K562 (cell line): ENCODE results near the gene TMCO4. TPM values are rescaled to one million over a fixed set of nuclear protein-coding genes. Genes with fewer than 3 reads are reported as not detected.
A peak's percentile ranks its signal among the peaks of the same experiment; 100 is the strongest.

ENCODE experiments used
- ATAC-seq: fragments of 200-7000 bp; cut with Tn5 transposase; 3 replicates; pipeline ENCODE4 v1.9.1; 2020; ENCODE audit warnings: moderate library complexity
- BruUV-seq: library from RNA; stranded (reverse); fragments of 400-500 nt; replicated peaks from 2 replicates; lab custom pipeline; 2021; lab: Mats Ljungman, UMichigan
- CTCF ChIA-PET: fragments of 300-600 bp; formaldehyde crosslinking; extraction: SDS; loops from one replicate; lab custom pipeline; 2021; ENCODE audit warnings: low intra/inter-chr PET ratio; lab: Yijun Ruan, JAX
- POLR2A ChIA-PET: fragments of 300-600, 350-650 bp; sonication (Branson Sonifier 250); formaldehyde crosslinking; extraction: SDS; loops from one replicate; lab custom pipeline; 2021; ENCODE audit warnings: antibody characterized with exemption, inconsistent platforms; lab: Yijun Ruan, JAX
- DNase-seq, 4 experiments: peaks; one replicate each; pipeline versions ENCODE4 v3.0.0 to v3.0.0-alpha.2; 2011 to 2018; ENCODE audit warnings: low spot score in 3 of 4, mixed read lengths in 3 of 4; ENCODE audit errors: extremely low read depth in 1 of 4
- FAIRE-seq: peaks from 2 replicates; lab custom pipeline; 2011; peaks lifted over from hg19 to GRCh38; lab: Jason Lieb, UNC
- H2AFZ ChIP-seq: 2 replicates; pipeline ENCODE4 v1.6.0; 2011; ENCODE audit warnings: low read depth, low read length, control low read depth, inconsistent platforms
- H3K27ac ChIP-seq: fragments of 200-600 bp; 3 replicates; pipeline ENCODE4 v1.8.0; 2011; ENCODE audit warnings: low read depth, mild to moderate bottlenecking, control low read depth, inconsistent platforms, low read length, moderate library complexity, mixed read lengths; ENCODE audit errors: extremely low read depth
- H3K27me3 ChIP-seq, 2 experiments: fragments of 300-600 bp in 1 of 2; 2 replicates in 1 of 2; 3 replicates in 1 of 2; pipeline versions ENCODE4 v1.6.0 to v1.8.0; 2011; ENCODE audit warnings: inconsistent platforms in 2 of 2, low read length in 2 of 2, mild to moderate bottlenecking in 1 of 2, mixed read lengths in 1 of 2, moderate library complexity in 1 of 2; ENCODE audit not compliant: control insufficient read depth in 2 of 2, insufficient read depth in 2 of 2
- H3K36me3 ChIP-seq: fragments of 300-600 bp; 3 replicates; pipeline ENCODE4 v1.8.0; 2011; ENCODE audit warnings: mild to moderate bottlenecking, low read length, inconsistent platforms; ENCODE audit not compliant: control insufficient read depth, insufficient read depth
- H3K4me1 ChIP-seq, 2 experiments: fragments of 200-600 bp in 1 of 2; replicated peaks in 1 of 2; 2 replicates in 1 of 2; 3 replicates in 1 of 2; pipeline versions ENCODE4 v1.5.1 to v1.8.0; 2011; ENCODE audit warnings: inconsistent platforms in 2 of 2, low read length in 2 of 2, mild to moderate bottlenecking in 1 of 2, mixed read lengths in 1 of 2, moderate library complexity in 1 of 2; ENCODE audit not compliant: control insufficient read depth in 2 of 2, insufficient read depth in 2 of 2
- H3K4me2 ChIP-seq: 2 replicates; pipeline ENCODE4 v1.6.1; 2011; ENCODE audit warnings: low read length, control low read depth, inconsistent platforms, mixed read lengths; ENCODE audit not compliant: insufficient read depth
- H3K4me3 ChIP-seq: fragments of 200-600 bp; sonication (generic), shearing (Covaris generic); 2 replicates; pipeline ENCODE4 v1.5.1; 2016; ENCODE audit warnings: control low read depth, inconsistent platforms
- H3K79me2 ChIP-seq: fragments of 200-600 bp; 3 replicates; pipeline ENCODE4 v1.8.0; 2011; ENCODE audit warnings: low read length, inconsistent platforms; ENCODE audit not compliant: control insufficient read depth, insufficient read depth
- H3K9ac ChIP-seq, 2 experiments: 2 replicates each; pipeline versions ENCODE4 v1.6.0 to v1.6.1; 2011; ENCODE audit warnings: low read depth in 2 of 2, low read length in 2 of 2, control low read depth in 1 of 2, inconsistent platforms in 1 of 2, mild to moderate bottlenecking in 1 of 2, mixed read lengths in 1 of 2; ENCODE audit not compliant: insufficient read depth in 1 of 2
- H3K9me1 ChIP-seq: one replicate; pipeline ENCODE4 v1.6.0; 2011; ENCODE audit warnings: inconsistent platforms, mild to moderate bottlenecking, low read length, moderate library complexity; ENCODE audit not compliant: control insufficient read depth, insufficient read depth
- H3K9me3 ChIP-seq: replicated peaks from 2 replicates; pipeline ENCODE4 v1.5.1; 2011; ENCODE audit warnings: low read depth, low read length, inconsistent platforms; ENCODE audit not compliant: control insufficient read depth, insufficient read depth
- H4K20me1 ChIP-seq: replicated peaks from 2 replicates; pipeline ENCODE4 v1.6.1; 2011; ENCODE audit warnings: low read length, inconsistent platforms, mixed read lengths; ENCODE audit not compliant: control insufficient read depth, insufficient read depth
- ATF2 ChIP-seq: sonication (generic); formaldehyde crosslinking; IDR thresholded peaks from 2 replicates; pipeline ENCODE4 v1.8.1; 2022; ENCODE audit warnings: missing genetic modification reagents
- CSDE1 ChIP-seq, 2 experiments: fragments of 450-650 bp; IDR thresholded peaks; 2 replicates each; pipeline ENCODE4 v1.6.1; 2016; ENCODE audit warnings: mild to moderate bottlenecking in 1 of 2
- CTBP1 ChIP-seq: fragments of 450-650 bp; IDR thresholded peaks from 2 replicates; pipeline ENCODE4 v1.6.1; 2016; ENCODE audit warnings: borderline replicate concordance
- E2F3 ChIP-seq: fragments of 250-450 bp; sonication (Bioruptor Pico); IDR thresholded peaks from 2 replicates; pipeline ENCODE4 v1.4.0; 2020; ENCODE audit warnings: mild to moderate bottlenecking
- GTF2A2 ChIP-seq: IDR thresholded peaks from 2 replicates; pipeline ENCODE4 v1.6.1; 2016; ENCODE audit warnings: mild to moderate bottlenecking, missing genetic modification characterization, missing compliant biosample characterization
- HDAC6 ChIP-seq: IDR thresholded peaks from 2 replicates; pipeline ENCODE4 v1.6.1; 2012; ENCODE audit warnings: low read depth, mild to moderate bottlenecking, control low read depth, inconsistent platforms, low read length, moderate library complexity
- JUND ChIP-seq, 2 experiments: IDR thresholded peaks; 2 replicates in 1 of 2; 3 replicates in 1 of 2; pipeline ENCODE4 v1.6.1; 2011; ENCODE audit warnings: borderline replicate concordance in 2 of 2, low read depth in 2 of 2, low read length in 2 of 2, improper control_type of control experiment in 1 of 2, missing biosample characterization in 1 of 2, missing genetic modification characterization in 1 of 2, missing genetic modification reagents in 1 of 2
- RB1 ChIP-seq: fragments of 450-650 bp; IDR thresholded peaks from 2 replicates; pipeline ENCODE4 v1.6.1; 2017; ENCODE audit warnings: low read depth, mild to moderate bottlenecking
- SAFB2 ChIP-seq: fragments of 200-400 bp; formaldehyde crosslinking; IDR thresholded peaks from 2 replicates; pipeline ENCODE4 v1.6.1; 2018; ENCODE audit warnings: borderline replicate concordance, low read length, low read depth, moderate library complexity; ENCODE audit not compliant: severe bottlenecking
- ZFP36 ChIP-seq: fragments of 150-350 bp; IDR thresholded peaks from 2 replicates; pipeline ENCODE4 v1.6.1; 2018; ENCODE audit warnings: low read length, low read depth; ENCODE audit not compliant: partially characterized antibody
- ZKSCAN8 ChIP-seq: fragments of 200-800 bp; sonication (Bioruptor generic); IDR thresholded peaks from 2 replicates; pipeline ENCODE4 v1.6.1; 2016; ENCODE audit warnings: missing genetic modification characterization, missing compliant biosample characterization
- WGBS: fragments of 100-300 bp; shearing (Covaris generic); methylation state at CpG from one replicate; pipeline ENCODE4 v1.1.6; 2016; ENCODE audit warnings: low coverage, mixed read lengths; ENCODE audit not compliant: insufficient coverage; ENCODE audit errors: missing lambda C conversion rate; 5-methylcytosine and 5-hydroxymethylcytosine counted together
- in situ Hi-C: fragments of 300-500 bp; cut with MboI; formaldehyde crosslinking; loops from 4 replicates; pipeline ENCODE4 v1.15.0; 2018; ENCODE audit warnings: inconsistent platforms, mixed read lengths
- intact Hi-C: fragments of 100-400 bp; cut with micrococcal nuclease; formaldehyde crosslinking; loops from 2 replicates; pipeline ENCODE4 v1.14.2; 2022
- polyA plus RNA-seq, 8 experiments: library from polyadenylated mRNA; depleted of rRNA in 4 of 8; stranded (reverse) in 5 of 8; unstranded in 3 of 8; fragments of >200 nt; fragmentation: Nextera tagmentation in 2 of 8; fragmentation: Illumina TruSeq in 1 of 8; extraction: Ambion mirVana in 2 of 8; extraction: Trizol in 1 of 8; gene quantifications; 2 replicates each; pipeline versions ENCODE4 v1.2.1 to v1.2.3, GENCODE V29; 2011 to 2014; ENCODE audit warnings: inconsistent platforms in 1 of 8, missing spikeins in 1 of 8
- total RNA-seq, 7 experiments: library from RNA; depleted of rRNA in 6 of 7; stranded (reverse); fragments of >200 nt in 6 of 7; fragmentation: Illumina TruSeq in 2 of 7; extraction: Trizol in 2 of 7; gene quantifications; 2 replicates each; pipeline versions ENCODE4 v1.2.1 to v1.2.3, GENCODE V29; 2011 to 2021; ENCODE audit warnings: low replicate concordance in 1 of 7

Gene TMCO4
- total and polyA plus RNA-seq, 9 of the 15 experiments (the other 6 are each of a cell fraction or from before 2014, with no cell fraction given): 0.06 to 2.1 (median 1.2) TPM

DNA sequence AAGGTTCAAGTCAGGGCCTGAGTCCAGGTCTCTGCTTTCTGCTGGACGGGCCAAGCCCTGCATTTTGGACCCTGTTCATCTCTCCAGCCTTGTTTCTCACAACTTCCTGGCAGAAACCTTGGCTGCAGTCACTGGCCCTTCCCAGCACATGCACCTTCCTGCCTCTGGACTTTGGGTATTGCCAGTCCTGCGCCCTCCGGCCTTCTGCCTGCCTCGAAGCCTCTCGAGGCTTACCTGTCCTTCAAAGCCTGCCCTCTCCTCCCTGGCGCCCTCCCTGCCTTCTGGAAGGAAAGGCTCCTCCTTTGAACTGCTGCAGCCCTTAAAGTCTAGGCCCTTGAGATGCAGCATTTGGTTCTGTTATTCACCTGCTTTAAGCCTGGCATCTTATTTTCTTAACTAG, 82.2 kb downstream of the TMCO4 start:
- no peak overlapping the region for H3K27ac ChIP-seq
- no peaks in the 10 kb centered on the region for H3K9me1 ChIP-seq
- in situ Hi-C loops: no loop called here
- ATAC-seq: no peak
- H3K4me2 ChIP-seq: no peak overlapping the region
- no peaks in the 10 kb centered on the region for H3K79me2 ChIP-seq
- peaks cover 6% of the 10 kb centered on the region; the same call in 1 of the 2 replicates for H4K20me1 ChIP-seq
- WGBS: 0% methylated on average over 6 of the region's 6 CpGs
- no peaks in the 10 kb centered on the region for H3K9me3 ChIP-seq
- H3K36me3 ChIP-seq: no peaks in the 10 kb centered on the region
- TF ChIP-seq HDAC6: no peak
- no peak for TF ChIP-seq GTF2A2 (tag)
- no peak for DNase-seq
- BruUV-seq: no TSS peak
- H3K4me3 ChIP-seq: no peak overlapping the region
- no peak for FAIRE-seq
- intact Hi-C loops: no loop called here
- H3K27me3 ChIP-seq: peaks cover 11 to 24% of the 10 kb centered on the region in 2 experiments; a peak in 4 of 5 replicates
- CTCF ChIA-PET: no interaction called here
- no peak overlapping the region for H2AFZ ChIP-seq
- POLR2A ChIA-PET: no interaction called here
- H3K9ac ChIP-seq: no peak overlapping the region
- no peaks in the 10 kb centered on the region for H3K4me1 ChIP-seq

GRCh38 chr1:19715334-19716203, 84.1 kb downstream of the TMCO4 start:
- CTCF ChIA-PET: interaction anchor here (0.5 to 1.2 kb wide), 2 partner anchors 95 to 713 kb away, joined by 3 to 4 read pairs; no protein-coding TSS in a partner anchor
- POLR2A ChIA-PET: interaction anchor here (0.6 to 1.5 kb wide), 7 partner anchors 9 to 968 kb away, joined by 3 to 4 read pairs (median 3); no protein-coding TSS in a partner anchor
- in situ Hi-C loops (no loop called here), intact Hi-C loops (loop anchor here (1.0 kb wide), 1 partner anchor 96 kb away; no protein-coding TSS in a partner anchor)
- H3K4me3 ChIP-seq: no peak overlapping the region
- FAIRE-seq (peak; percentile 96), DNase-seq (peak; percentile 91 to 93 (median 92)), ATAC-seq (peak; percentile 100)
- no peaks in the 10 kb centered on the region; the same call in 1 of the 2 replicates for H4K20me1 ChIP-seq
- no TSS peak for BruUV-seq
- H3K27me3 ChIP-seq: peaks cover 12 to 22% of the 10 kb centered on the region in 2 experiments; a peak in 3 of 5 replicates
- no peaks in the 10 kb centered on the region for H3K36me3 ChIP-seq
- no peaks in the 10 kb centered on the region for H3K9me1 ChIP-seq
- no peak overlapping the region for H3K4me2 ChIP-seq
- no peak overlapping the region for H2AFZ ChIP-seq
- WGBS: 0% methylated on average over 12 of the region's 12 CpGs
- no peak overlapping the region for H3K9ac ChIP-seq
- H3K79me2 ChIP-seq: no peaks in the 10 kb centered on the region
- no peaks in the 10 kb centered on the region for H3K9me3 ChIP-seq
- no peak overlapping the region for H3K27ac ChIP-seq
- no peaks in the 10 kb centered on the region for H3K4me1 ChIP-seq
- TF ChIP-seq ZFP36 (peak; percentile 18), ZKSCAN8 (CRISPR knock-in tag) (peak; percentile 83), ATF2 (CRISPR knock-in tag) (no peak), CTBP1 (peak; percentile 30; the same call in 1 of the 2 replicates), E2F3 (CRISPR knock-in tag) (no peak), SAFB2 (no peak), CSDE1 (IDR thresholded peaks at IDR 0.05) (no peak), JUND (IDR thresholded peaks at IDR 0.05; ENCODE audit: borderline replicate concordance, low read depth, low read length) (peak; percentile 12; the same call in 1 of the 2 replicates), JUND (tag; IDR thresholded peaks at IDR 0.05; ENCODE audit: borderline replicate concordance, low read depth, low read length) (no peak), RB1 (peak; percentile 56; the same call in 1 of the 2 replicates)
